Inferior parietal cortex (tissue), 1 donor: ENCODE results near the gene CELF3.

Experiments
- DNase-seq: peaks from one replicate; pipeline ENCODE4 v3.0.0-alpha.2; 2016; ENCODE audit errors: extremely low spot score

The CELF3 gene

DNA sequence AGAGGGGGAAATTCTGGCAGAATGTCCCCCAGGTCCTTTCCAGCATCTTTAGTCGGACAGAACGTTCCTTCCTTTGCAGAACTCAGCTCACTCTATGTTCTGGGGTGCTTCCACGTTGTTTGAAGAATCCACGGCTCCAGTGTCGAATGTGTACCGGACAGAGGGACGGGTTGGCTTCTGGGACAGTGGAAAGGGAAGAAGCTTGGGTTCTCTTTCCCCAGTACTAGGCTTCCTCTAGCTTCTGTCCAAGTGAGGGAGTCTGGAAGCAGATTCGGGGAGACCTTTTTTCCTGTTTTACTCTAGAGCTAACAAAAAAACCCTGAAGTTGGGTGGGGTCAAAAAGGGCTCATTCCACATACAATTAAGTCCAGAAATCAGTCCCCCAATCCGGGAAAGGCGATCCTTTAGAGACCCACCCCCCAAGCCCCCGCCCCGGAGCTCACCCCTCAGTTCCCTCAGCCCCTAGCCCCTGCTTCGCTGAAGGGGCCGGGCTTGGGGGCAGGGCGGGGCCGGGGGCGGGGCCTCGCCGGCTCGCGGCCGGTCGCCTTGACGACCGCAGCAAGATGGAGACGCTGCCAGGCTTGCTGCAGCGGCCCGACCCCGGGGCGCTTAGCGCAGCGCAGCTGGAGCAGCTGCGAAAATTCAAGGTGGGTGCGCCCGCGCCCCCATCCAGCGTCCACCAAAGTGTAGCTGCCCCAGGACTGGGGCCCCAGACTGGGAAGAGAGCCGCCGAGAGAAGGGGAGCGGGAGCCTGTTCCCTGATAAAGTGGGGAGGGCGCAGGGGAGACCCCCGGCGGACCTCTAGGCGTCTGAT lies 4.6 kb upstream of the CELF3 start, which contains the start of gene RIIAD1:
TSS of gene RIIAD1 (plus strand) at position 549 of the 814 bp plus-strand sequence. CDS start at position 564, 15 bp downstream.
- DNase-seq: no peak

DNA sequence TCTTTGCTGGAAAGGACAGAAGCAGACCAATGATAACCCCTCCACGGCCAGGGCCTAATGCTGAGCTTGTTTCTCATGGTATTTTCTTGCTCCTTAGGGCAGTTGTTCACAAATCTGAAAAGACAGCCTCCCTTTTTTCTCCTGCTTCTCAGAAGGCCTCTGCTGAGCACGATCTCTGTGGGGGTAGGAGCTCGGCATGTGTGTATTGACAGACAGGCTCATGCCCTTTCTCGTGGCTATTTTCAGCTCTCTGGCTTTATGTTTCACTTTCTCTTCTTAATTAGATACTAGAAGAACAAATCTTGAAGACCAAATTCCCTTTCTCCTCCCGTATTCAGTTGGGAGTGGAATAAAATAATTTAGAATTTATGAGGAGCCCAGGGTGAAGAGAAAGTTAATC lies 4.0 kb upstream of the CELF3 start:
- DNase-seq: no peak

DNA sequence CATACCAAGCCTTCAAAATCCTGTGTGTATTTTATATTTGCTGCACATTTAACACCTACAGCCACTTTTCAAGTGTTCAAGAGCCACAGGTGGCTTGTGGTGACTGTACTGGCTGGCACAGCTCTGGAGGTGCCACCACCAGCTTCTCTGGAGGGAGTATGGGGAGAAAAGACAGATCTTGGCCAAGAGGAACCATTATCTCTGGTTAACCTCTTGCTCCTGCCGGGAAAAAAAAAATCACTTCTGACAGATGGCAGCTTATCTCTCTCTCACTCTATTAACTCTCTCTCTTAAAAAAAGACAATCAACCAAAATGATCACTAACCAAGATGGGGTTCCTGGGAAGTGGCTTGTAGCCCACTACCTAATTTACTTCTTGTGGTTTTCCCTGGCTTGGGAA lies 3.5 kb upstream of the CELF3 start:
- DNase-seq: no peak

DNA sequence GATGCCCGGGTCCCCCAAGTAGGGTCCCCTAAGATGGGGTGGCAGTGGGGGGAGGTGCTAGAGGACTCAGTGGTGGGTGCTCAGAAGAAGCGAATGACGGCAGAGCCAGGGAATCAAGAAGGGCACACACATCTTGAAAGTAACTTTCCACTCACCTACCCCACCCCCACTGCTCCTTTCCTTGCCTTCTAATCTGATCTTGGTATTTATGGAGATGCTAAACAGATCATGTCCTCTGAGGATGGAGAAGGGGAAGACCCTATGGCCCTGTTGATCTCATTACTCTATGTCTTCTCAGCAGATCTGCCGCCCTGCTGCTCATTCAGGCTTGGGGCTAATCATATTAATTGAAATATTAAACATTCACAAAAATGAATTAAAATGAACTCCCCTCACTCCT lies 2.1 kb upstream of the CELF3 start:
- DNase-seq: no peak

DNA sequence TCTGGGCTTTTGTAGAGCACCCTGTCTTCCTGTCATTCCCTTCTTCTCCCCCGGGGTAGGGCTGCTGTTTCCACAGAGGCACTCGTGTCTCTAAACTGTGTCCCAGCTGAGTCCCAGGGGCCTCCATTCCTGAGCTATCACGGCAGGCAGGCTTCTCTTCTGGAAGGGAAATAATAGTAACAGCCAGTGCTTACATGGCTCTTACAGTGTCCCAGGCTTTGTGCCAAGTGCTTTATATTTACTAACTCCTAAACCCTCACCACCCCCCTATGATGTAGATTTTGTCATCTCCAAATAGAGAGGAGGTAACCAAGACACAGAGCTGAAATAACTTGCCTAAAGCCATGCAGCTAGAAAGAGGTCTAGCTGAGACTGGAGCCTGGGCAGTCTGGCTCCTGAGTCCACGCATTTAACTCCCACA lies 1.4 kb upstream of the CELF3 start:
- DNase-seq: peak; percentile 31

DNA sequence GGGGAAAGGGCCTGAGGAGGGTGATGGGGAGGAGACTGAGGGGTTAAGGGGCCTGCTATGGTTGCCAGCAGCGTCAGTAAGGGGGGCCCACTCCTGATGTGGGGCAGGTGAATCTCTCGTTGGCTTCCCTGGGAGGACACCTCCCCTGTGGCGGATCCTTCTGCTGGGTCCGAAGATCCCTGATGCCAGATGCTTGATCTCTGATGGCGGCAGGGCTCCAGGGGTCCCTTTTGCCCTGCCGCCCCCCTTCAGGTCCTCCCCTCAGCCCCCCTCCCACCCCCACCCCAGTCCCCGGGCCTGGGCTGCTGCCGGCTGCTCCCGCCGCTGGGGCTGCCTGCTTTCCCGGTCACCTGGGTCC lies 219 bp downstream of the CELF3 start:
- DNase-seq: no peak

DNA sequence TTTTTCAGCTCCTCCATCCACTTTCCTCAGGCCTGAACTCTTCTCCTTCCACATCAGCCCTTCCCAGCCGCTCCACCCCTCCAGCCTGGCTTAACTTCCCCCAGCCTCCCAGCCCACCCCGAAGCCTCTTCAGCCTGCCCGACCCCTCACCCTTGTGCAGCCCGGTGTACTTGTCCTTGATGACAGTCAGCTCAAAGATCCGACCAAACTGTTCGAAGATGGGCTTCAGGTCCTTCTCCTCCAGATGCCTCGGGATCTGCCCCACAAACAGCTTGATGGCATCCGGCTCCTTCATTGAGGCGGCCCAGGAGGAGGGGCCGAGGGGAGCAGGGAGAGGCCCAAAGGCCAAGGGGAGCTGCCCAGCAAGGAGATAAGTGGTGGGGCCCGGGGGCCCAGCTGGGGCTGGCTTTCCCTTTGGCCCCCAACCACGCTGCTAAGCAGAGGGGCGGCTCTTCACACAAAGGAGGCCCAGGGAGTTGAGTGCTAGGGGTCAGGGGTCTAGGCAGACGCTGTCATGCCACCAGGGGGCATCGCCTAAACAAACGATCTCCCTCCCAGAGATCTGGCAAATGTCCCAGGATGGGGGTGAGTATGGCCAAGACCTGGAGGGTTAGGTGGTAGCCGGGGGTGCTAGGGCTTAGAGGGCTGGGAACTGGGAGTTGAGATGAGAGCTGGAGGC lies 738 bp downstream of the CELF3 start:
- DNase-seq: no peak

DNA sequence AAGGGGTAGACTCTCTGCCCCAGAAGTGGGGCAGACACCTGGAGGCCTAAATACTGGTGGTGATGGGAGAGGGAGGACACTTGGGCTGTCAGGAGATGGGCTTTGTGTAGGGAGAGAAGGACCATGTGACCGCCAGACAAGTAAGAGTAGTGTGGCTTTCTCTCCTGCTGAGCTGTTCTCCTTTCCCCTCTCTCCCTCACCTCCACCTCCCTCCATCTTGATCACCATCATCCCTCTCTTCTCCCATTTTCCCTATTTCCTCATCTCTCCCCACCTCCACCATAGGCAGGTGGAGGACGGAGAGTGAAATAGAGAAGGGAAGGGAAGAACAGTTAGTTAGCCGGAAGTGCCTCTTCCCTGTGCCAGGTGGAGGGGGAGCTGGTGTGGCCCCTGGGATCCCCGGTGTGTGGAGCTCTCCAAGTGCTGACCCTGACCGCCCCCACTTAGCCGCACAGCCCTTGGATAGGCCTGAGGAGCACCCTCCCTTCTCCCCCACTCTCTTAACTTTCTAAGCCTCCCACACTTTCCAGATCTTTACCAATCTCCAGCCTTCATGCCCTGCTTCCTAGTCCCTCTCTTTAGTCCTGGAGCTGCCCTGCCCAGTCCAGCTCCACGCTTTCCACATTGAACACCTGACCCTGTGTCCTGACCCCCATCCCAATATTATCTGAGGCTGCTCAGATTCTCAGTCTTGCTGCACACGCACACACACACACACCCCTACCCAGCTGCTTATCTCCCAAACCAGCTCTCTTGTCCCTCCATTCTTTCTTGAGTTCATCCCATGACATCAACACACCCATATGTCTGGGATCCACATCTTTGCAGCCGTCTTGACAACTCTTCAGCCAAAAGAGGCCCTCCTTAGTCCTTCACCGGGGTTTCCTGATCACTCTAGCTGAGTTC lies 1.5 kb downstream of the CELF3 start:
- no peak for DNase-seq

DNA sequence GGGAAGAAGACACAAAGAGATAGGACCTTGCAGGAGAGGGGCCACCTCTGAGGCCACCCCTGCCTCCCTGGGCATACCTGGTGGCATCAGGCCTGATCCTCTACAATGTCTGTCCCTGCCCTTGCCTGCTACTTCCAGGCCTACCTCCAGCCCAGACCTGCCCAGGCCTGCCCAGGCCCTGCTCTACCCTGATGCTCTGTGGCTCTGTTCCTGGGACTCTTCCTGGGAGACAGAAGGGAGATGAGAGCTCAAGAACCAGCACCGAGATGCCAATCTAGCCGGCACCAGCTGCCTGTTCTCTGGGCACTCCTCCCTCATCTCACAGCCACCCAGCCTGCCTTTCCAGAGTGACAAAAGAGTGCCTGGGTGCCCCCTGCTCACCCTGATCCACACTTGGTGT lies 2.7 kb downstream of the CELF3 start:
- DNase-seq: no peak

DNA sequence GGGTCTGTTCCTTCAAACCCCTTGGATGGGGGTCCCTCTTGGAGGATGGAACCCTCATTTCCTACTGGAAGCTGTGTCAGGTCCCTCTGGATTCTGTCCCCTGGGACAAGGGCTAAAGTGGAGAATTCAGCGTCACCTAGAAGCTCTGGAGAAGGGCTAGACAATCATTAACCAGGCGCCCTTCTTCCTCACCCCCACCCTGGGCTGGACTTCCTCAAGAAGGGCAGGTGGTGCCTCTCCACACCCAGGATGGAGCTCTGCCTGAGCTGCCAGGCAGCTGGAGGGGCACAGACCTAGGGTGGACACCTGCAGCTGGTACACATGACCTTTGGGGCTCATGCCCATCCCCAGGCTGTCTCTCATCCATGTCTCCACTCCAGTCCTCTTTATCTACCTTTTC lies 3.6 kb downstream of the CELF3 start:
- no peak for DNase-seq

DNA sequence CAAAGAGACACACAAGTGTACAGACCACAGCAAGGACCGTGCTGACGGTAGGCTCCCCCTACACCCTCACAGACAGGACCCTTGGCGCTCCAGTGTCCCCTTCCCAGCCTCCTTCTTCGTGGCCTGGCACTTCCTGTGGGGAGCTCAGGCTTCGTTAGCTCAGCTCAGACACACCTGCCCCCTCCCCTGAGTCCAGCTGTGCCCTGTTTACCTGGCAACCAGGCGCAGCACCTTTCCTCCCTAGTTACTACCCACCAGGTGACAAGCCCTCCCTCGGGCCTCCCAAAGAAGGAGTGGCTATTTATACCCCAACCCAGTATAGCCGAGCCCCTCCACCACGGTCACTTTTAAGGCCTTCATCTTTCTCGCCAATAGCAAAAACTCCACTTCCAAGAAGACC lies 4.7 kb downstream of the CELF3 start:
- DNase-seq: no peak

DNA sequence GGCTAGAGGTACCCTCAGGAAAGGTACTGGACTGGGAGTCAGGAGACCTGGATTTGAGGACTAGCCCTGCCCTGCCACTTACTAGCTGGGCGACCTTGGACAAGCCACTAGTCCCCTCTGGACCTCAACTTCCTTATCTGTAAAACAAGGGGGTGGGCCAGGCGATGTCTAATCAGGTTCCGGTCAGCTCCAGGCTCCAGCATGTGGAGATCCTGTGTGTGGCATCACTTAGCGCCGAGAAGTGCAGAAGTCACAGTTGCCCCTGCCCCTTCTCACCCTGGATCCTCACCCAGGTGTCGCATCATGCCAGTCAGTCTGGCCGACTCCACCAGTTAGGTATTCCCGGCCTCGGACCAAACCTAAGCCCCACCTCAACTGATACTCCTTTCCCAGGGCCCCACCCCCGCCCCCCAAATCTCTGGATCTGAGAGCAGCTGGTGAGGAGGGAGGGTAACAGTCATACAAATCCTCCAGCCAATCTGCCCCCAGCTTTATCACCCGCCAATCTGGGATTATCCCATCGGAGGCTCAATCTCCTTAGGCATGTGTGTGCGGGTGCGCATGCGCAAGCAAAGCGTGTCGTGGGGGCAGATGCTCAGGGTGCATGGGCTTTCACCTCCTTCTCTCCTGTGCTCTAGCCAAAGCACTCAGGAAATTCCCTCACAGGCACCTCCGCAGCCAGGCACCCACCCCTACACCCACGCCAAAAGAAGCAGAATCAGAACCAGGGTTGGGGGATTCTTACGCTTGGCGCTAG lies 5.4 kb downstream of the CELF3 start:
- peak; percentile 29 for DNase-seq

DNA sequence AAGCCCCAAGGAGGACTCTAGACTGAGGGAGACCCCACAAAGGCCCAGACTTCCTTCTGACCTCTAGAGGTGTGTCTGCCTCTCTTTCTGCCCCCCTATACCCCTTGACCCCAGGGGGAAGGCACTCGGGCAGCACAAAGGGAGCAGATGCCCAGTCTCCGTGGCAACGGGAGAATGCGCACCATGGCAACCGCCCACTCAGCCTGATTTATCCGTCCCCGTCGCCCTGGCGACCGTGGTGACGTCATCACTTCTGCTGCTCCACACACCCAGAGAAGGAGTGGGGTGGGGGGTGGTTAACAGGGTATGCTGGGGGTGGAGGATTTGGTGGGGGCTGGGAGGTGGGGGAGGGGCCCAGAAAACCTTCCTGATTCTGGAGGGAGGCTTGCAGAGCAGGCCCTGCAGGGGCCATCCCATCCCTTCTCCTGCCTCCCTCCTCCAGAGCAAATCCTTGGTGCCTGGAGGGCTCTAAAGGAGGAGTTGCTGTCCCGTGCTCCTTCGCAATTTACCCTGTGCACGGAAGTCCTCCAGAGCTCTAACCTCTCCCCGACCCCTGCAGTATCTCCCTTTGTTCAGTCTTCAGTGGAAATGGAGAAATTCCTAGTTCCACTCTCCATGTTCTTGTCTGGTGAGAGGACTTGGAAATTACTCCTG lies 6.3 kb downstream of the CELF3 start:
- DNase-seq: peak; percentile 76

DNA sequence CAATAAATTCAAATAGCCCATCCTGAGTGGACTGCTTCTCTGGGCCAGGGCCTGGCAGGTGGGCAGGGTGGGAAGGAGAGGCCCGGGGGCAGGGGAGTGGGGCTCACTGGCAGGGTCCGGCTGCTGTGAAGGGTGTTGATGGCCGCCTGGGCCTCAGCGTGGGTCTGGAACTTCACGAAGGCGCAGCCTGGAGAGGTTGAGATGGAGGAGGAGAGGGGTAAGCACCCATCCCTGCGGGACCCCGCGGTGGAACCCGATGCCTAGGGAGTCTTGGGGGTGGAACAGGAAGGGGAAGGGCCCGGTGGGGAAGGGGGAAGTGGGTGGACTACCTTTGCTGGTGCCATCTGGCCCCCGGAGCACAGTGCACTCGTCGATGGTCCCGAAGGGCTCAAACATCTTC lies 7.7 kb downstream of the CELF3 start:
- no peak for DNase-seq

DNA sequence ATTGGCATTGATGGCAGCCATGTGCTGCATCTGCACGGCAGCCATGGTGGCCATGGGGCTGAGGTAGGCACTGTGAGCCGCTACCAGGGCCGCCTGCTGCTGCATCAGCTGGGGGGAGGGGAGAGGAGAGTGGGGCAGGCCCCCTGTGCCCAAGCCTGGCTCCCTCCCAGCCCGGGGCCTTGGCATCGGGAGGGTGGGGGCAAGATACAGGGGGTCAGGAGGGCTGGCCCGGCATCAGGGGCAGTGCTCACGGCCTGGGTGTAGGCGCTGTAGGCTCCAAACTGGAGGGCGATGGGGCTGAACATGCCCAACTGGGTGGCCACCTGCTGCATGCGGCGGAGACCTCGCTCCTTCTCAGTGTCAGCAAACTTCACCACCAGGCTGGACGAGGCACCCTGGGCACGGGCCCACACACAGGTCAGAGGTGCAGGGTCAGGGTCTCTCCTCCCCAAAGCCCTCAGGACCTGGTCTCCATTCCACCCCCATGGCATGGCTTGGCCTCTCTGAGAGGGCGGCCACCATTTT lies 9.0 kb downstream of the CELF3 start:
- DNase-seq: no peak

DNA sequence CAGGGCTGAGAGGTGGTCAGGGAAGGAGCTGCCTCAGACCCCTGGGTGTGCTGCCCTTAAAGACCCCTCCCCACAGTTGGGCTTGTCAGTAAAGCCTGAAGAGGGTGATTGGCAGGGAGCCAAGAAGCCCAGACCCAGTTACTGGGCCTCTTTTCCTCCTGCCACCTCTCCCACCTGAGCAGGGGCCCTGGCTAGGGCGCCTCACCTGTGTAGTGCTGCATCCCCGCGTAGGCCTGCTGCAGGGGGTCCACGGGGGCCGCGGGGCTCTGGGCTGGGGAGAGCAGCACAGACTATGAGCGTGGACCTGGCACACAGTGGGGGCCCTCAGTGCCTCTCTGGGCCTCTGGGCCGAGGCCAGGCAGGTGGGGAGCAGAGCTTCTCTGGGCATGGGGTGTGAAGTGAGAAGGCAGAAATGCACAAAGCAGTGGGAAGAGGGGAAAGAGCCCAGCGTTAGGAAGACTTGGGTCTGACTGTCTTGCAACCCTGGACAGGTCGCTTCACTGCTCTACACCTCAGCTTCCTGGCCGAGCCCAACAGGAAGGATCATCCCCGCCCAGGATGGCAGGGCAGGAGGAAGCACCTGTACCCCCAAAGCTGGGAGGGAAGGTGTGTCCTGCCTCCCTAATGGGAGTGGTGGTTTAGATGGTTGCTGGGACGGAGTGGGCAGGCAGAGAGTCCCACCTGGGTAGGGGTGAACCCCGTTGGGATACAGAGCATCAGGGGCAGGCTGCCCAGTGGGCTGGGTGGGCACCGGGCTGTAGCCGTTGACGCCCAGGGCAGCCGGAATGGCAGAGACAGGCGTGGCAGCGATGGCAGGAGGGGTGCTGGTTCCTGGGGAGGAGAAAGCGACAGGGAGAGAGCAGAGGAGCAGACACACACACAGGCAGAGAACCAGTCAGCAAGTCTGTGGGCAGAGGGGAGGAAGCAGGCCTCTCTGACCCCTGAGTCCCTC lies 9.9 kb downstream of the CELF3 start:
- DNase-seq: no peak

DNA sequence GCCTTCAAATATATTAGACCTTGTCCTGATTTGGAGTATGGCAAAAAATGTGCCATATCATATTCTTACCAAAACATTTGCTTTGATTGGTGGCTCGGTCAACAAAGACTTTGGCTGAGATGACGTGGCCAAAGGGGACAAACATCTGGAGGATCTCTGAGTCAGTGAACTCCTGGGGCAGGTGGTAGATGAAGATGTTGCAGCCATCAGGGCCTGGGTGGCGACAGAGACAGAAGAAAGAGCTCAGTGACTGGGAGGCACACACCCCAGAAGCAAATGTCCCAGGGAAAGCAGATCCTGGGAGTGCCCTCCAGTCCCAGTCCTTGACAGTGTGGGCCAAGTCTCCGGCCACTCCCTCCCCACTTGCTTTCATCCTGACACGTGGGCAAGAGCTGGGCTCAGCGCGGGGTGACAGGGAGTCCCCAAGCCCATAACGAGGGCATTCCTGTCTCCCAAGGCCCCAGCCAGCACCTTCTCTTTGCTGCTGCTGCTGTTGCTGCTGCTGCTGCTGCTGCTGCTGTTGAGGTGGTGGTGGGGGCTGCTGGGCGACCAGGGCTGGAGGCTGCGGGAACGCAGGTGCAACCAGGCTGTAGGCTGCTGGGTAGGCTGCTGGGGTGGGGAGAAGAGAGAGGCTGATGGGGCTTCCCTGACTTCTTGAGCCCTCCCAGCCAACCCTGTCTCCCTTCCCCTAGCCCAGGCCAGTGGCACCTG lies 10.7 kb downstream of the CELF3 start:
- no peak for DNase-seq

DNA sequence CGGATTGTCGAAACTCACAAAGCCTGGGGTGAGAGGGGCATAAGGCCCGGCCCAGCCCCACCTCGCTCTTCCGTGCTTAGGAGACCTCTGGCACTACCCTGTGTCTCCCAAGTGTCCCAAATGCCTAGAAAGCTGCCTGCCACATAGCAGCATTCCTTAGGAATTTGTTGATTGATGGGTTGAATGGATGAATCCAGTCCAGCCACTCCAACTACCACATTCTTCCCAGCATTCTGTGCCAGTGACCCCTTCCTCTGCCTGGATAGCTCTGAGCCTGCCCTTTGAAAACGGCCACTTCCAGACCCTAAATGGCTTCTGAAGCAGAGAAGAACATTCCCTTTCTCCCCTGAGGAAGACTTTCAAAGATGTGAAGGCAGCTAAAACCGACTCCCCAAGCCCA lies 11.5 kb downstream of the CELF3 start:
- no peak for DNase-seq

DNA sequence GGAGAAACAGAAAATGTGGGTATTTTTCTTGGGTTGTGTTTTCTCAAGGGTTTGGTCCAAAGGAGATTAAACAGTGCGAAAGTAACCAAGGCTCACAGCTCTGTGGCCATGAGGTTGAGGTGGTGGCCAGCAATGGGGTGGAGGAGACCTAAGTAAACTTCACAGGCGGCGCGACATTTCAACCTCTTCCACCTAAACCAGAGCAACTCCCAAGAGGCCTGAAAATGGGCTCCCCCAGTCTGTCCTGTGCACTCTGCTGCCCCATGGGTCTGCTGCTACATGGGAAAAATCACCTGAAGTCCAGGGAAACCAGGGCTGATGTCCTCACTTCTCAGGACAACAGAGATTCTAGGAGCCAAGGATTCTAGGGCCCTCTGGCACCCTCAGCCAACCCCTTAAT lies 12.4 kb downstream of the CELF3 start:
- no peak for DNase-seq
